Stimulated activated naive B cell treated with anti-CD40 and anti-IgM and Interleukin-4, amounts not matched to agents 10 μg/mL and 1 μg/mL and 100 μg/mL, for 72 hours (primary cell): ENCODE measurements around the gene ARHGAP8.

Source experiments
- ATAC-seq, 2 donors: fragments of 150-1000 bp; cut with Tn5 transposase; replicated peaks; 2 replicates each; pipeline ENCODE4 v1.10.0; 2021; ENCODE audit warnings: moderate library complexity in 1 of 2
- DNase-seq: peaks from one replicate; pipeline ENCODE4 v3.0.0; 2021
- H3K27ac Mint-ChIP-seq: one replicate; pipeline ENCODE4 v1.8.0; 2022; ENCODE audit warnings: mild to moderate bottlenecking, mixed read lengths
- H3K27me3 Mint-ChIP-seq, 2 donors: one replicate each; pipeline ENCODE4 v1.8.0; 2022; ENCODE audit warnings: mixed read lengths in 2 of 2
- H3K36me3 Mint-ChIP-seq, 2 donors: one replicate each; pipeline ENCODE4 v1.8.0; 2022; ENCODE audit warnings: mixed read lengths in 2 of 2, mild to moderate bottlenecking in 1 of 2
- H3K4me1 Mint-ChIP-seq, 2 donors: one replicate each; pipeline ENCODE4 v1.8.0; 2022; ENCODE audit warnings: mixed read lengths in 2 of 2, mild to moderate bottlenecking in 1 of 2
- H3K4me3 Mint-ChIP-seq, 2 donors: one replicate each; pipeline ENCODE4 v1.8.0; 2022; ENCODE audit warnings: mild to moderate bottlenecking in 2 of 2, mixed read lengths in 2 of 2, moderate library complexity in 1 of 2
- H3K9me3 Mint-ChIP-seq, 2 donors: one replicate each; pipeline ENCODE4 v1.8.0; 2022; ENCODE audit warnings: mixed read lengths in 2 of 2, mild to moderate bottlenecking in 1 of 2

The ARHGAP8 gene

DNA sequence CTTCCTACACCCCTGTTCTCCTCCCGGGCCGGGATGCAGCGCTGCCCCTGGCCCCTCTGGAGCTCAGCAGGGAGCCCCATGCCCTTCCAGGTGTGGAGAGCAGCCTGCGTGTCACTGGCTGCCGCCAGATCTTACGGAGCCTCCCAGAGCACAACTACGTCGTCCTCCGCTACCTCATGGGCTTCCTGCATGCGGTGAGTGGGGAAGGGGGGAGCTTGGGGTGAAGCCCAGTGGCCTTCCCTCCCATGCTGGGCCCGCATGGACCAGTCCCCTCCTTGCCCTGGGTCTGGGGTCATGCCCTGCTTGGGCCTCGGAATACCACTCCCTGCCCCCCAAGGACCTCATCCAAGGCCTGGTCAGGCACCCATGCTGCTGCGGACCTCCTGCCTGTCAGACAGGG is 107.3 kb downstream of the ARHGAP8 start:
- ATAC-seq (no peak), DNase-seq (no peak)
- Mint-ChIP-seq H3K4me3 (no peak overlapping the region), H3K27me3 (peaks cover 5 to 9% of the 10 kb centered on the region in 2 donors), H3K36me3 (no peaks in the 10 kb centered on the region), H3K4me1 (no peaks in the 10 kb centered on the region), H3K27ac (no peak overlapping the region), H3K9me3 (no peaks in the 10 kb centered on the region)

DNA sequence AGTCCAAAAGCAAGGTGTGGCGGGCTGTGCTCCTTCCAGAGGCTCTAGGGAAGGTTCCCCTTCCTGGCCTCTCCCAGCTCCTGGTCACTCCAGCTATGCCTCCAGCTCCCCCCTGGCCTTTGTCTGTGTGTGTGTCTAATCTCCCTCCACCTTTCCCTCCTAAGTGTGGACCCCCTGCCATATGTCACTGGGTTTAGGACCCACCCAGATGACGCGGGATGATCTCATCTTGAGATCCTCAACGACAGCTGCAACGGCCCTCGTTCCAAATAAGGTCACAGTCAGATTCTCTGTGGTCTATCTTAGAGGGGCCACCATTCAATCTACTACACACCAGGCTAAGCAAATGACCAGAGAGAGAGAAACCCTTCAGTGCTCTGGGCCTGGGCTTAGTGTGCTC is 107.9 kb downstream of the ARHGAP8 start:
- Mint-ChIP-seq H3K27me3 (peaks cover 5 to 9% of the 10 kb centered on the region in 2 donors), H3K27ac (no peak overlapping the region), H3K4me3 (no peak overlapping the region), H3K4me1 (no peaks in the 10 kb centered on the region), H3K9me3 (no peaks in the 10 kb centered on the region), H3K36me3 (no peaks in the 10 kb centered on the region)
- no peak for DNase-seq
- ATAC-seq = no peak

DNA sequence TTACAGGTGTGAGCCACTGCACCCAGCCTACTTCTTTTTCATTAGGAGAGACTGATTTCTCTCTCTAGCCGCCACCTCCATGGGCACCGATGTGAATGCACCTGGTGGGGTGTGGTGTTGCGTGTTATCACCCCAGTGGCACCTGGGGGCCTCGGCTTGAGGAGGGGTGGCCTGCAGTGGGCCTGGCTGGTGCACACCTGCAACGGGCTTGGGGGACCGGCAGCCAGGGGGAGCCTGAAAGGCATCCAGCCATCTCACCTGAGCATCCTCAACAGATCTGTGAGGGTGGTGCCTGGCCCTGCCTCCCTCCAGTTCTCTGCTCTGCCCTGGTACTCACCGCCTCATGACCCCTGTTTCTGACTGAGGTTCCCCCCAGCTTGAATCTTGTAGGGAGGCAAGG is 108.9 kb downstream of the ARHGAP8 start:
- Mint-ChIP-seq H3K9me3 (no peaks in the 10 kb centered on the region), H3K4me3 (no peak overlapping the region), H3K27me3 (peaks cover 5 to 9% of the 10 kb centered on the region in 2 donors), H3K27ac (no peak overlapping the region), H3K4me1 (no peaks in the 10 kb centered on the region), H3K36me3 (no peaks in the 10 kb centered on the region)
- DNase-seq = no peak
- ATAC-seq = no peak

DNA sequence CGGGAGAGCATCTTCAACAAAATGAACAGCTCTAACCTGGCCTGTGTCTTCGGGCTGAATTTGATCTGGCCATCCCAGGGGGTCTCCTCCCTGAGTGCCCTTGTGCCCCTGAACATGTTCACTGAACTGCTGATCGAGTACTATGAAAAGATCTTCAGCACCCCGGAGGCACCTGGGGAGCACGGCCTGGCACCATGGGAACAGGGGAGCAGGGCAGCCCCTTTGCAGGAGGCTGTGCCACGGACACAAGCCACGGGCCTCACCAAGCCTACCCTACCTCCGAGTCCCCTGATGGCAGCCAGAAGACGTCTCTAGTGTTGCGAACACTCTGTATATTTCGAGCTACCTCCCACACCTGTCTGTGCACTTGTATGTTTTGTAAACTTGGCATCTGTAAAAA is 109.9 kb downstream of the ARHGAP8 start:
- Mint-ChIP-seq H3K4me3 (no peak overlapping the region), H3K9me3 (peaks cover 0 to 1% of the 10 kb centered on the region in 2 donors), H3K36me3 (no peaks in the 10 kb centered on the region), H3K27ac (no peak overlapping the region), H3K4me1 (no peaks in the 10 kb centered on the region), H3K27me3 (peaks cover 7 to 10% of the 10 kb centered on the region in 2 donors)
- DNase-seq (no peak), ATAC-seq (no peak)

DNA sequence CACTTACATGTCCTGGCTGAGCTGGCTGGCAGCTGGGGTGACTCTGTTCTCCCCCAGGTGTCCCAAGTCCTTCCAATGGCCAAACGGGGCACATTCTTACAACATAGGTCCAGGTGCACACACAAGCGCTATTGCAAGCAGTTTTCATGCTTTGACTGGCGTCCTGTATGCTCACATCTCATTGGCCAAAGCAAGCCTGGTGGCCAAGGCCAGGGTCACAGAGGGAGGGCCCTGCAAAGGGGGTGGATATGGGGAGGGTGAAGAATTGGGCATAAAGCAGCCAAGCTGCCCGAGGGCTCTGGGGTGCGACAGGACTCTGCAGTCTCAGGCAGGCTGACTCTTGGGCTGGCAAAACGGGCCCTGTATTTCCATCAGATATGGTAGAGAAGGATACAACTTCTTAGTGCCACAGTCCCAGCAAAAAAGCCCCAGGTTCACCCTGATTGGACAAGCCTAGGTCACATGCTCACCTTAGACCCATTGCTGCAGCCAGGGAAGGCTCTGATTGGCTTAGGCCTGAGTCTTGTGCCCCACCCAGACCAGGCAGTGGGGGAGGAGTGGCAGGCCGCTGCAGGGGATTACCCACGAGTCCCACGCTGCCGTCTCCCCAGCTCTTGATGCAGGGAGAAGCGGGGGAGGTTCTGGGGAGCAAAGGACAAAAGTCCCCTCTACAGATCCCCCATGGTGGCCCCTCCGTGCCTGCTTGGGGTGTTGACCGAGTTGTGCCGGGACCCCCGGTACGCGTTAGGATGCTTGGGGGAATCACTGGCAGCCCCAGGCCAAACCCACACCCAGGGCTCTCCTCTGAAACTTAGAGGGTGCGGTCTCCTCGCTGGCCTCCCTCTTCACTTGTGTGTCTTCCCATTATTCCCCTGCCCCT is 110.8 kb downstream of the ARHGAP8 start:
- H3K27ac Mint-ChIP-seq = no peak overlapping the region
- H3K4me1 Mint-ChIP-seq = no peaks in the 10 kb centered on the region
- H3K9me3 Mint-ChIP-seq = peaks cover 0 to 1% of the 10 kb centered on the region in 2 donors
- peaks cover 5 to 12% of the 10 kb centered on the region in 2 donors for H3K27me3 Mint-ChIP-seq
- no peaks in the 10 kb centered on the region for H3K36me3 Mint-ChIP-seq
- no peak overlapping the region for H3K4me3 Mint-ChIP-seq
- no peak for ATAC-seq
- DNase-seq = no peak

DNA sequence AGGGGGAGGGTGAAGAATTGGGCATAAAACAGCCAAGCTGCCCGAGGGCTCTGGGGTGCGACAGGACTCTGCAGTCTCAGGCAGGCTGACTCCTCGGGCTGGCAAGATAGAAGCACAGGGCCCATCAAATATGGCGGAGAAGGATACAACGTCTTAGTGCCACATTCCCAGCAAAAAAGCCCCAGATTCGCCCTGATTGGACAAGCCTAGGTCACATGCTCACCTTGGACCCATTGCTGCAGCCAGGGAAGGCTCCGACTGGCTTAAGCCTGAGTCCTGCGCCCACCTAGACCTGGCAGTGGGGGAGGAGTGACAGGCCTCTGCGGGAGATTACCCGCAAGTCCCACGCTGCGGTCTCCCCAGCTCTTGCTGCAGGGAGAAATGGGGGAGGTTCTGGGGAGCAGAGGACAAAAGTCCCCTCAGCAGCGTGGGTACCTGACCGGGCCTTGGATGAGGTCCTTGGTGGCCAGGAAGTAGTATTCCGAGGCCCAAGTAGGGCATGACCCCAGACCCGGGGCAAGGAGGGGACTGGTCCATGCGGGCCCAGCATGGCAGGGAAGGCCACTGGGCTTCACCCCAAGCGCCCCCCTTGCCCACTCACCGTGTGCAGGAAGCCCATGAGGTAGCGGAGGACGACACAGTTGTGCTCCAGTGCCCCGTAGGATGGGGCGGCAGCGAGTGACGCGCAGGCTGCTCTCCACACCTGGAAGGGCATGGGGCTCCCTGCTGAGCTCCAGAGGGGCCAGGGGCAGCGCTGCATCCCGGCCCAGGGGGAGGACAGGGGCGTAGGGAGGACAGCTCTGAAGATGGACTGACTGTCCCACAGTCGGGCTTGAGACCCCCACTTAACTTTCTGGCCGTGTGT is 113.0 kb downstream of the ARHGAP8 start:
- DNase-seq (no peak), ATAC-seq (no peak)
- Mint-ChIP-seq H3K36me3 (no peaks in the 10 kb centered on the region), H3K27ac (no peak overlapping the region), H3K4me1 (no peaks in the 10 kb centered on the region), H3K27me3 (peaks cover 7 to 17% of the 10 kb centered on the region in 2 donors), H3K9me3 (peaks cover 0 to 1% of the 10 kb centered on the region in 2 donors), H3K4me3 (no peak overlapping the region)

DNA sequence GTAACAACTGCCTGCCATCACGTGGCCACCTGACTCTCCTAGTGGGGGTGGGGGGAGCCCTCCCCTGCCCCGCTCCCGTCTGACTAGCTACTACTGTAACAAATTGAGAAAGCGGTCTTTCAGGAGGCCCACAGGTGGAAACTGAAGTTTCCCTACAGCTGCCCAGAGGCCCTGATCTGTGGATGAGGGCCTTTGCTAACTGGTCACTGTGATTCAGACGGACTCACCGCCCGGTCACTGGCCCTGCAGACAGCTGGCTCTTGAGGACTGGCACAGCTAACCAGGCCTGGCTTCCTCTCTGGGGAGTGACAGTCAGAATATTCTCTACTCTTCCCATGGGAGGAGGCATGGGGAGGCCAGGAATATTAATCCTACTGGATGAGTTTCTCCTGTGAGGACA is 116.8 kb downstream of the ARHGAP8 start:
- Mint-ChIP-seq H3K27ac (no peak overlapping the region), H3K36me3 (no peaks in the 10 kb centered on the region), H3K4me3 (no peak overlapping the region), H3K9me3 (peaks cover 0 to 7% of the 10 kb centered on the region in 2 donors), H3K4me1 (no peaks in the 10 kb centered on the region), H3K27me3 (peaks cover 5 to 12% of the 10 kb centered on the region in 2 donors)
- no peak for DNase-seq
- no peak for ATAC-seq

DNA sequence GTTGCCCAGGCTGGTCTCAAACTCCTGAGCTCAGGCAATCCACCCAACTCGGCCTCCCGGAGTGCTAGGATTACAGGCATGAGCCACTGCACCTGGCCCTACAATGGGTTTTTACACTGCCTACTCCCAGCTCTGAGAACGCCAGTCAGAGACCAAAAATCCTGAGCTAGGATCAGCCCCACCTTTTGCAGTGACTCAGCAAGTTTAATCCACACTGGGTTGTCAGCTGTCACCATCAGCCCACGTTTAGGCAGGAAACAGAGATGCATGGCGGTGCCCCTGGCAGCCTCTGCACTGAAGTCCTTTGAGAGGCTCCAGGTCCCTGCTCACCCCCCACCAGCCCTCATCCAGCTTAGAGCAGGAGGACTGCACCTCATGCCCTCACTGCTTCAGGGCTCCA is 117.6 kb downstream of the ARHGAP8 start:
- ATAC-seq = no peak

DNA sequence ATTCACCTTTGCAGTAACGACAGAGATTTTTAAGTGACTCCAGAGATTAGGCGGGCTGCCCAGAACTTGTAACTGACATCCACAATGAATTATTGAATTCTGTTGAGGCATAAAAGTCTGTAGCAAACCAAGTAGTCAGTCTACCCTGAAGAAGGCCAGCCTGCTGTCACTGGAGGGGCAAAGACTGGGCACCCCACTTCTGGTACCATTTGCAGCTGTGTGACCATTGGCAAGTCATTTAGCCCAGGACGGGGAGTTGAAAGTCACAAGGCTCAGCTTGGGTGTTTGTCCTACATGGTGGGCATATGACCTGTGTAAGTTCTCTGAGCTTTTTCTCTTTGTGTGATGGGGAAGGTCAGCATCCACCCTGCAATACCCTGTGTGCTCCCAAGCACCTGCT is 119.4 kb downstream of the ARHGAP8 start:
- Mint-ChIP-seq H3K27ac (no peak overlapping the region), H3K27me3 (peaks cover 5 to 12% of the 10 kb centered on the region in 2 donors), H3K9me3 (peaks cover 7 to 11% of the 10 kb centered on the region in 2 donors), H3K36me3 (no peaks in the 10 kb centered on the region), H3K4me1 (no peaks in the 10 kb centered on the region), H3K4me3 (no peak overlapping the region)
- DNase-seq (no peak), ATAC-seq (no peak)

More for the DNA sequence above, 117.6 kb downstream of the ARHGAP8 start:
- DNase-seq = no peak
- H3K36me3 Mint-ChIP-seq = no peaks in the 10 kb centered on the region
- H3K4me3 Mint-ChIP-seq = no peak overlapping the region
- peaks cover 5 to 12% of the 10 kb centered on the region in 2 donors for H3K27me3 Mint-ChIP-seq
- H3K27ac Mint-ChIP-seq = no peak overlapping the region
- H3K4me1 Mint-ChIP-seq = no peaks in the 10 kb centered on the region
- H3K9me3 Mint-ChIP-seq = peaks cover 0 to 7% of the 10 kb centered on the region in 2 donors

DNA sequence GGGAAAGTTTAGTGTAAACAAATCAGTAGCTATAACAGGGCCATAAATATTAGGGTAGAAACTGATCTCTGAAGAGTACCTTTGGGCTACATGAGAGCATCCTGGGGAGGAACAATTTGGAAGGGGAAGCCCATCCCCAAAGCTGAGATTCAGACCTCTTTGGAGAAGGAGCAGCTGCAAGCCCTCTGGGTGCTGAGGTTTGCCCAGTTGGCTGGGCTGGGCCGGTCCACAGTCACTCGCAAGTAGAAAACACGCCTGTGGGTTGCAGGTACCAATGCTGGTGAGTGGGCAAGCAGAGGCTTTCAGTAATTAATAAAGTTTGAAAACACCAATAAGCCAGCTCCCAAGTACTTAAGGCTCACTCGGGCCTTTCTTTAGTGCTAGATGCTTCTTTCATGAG is 124.5 kb downstream of the ARHGAP8 start:
- H3K4me1 Mint-ChIP-seq = no peaks in the 10 kb centered on the region
- H3K27ac Mint-ChIP-seq = no peak overlapping the region
- H3K36me3 Mint-ChIP-seq = no peaks in the 10 kb centered on the region
- H3K27me3 Mint-ChIP-seq = no peaks in the 10 kb centered on the region
- ATAC-seq (no peak), DNase-seq (no peak)
- H3K9me3 Mint-ChIP-seq = peaks cover 5 to 9% of the 10 kb centered on the region in 2 donors
- H3K4me3 Mint-ChIP-seq = no peak overlapping the region

DNA sequence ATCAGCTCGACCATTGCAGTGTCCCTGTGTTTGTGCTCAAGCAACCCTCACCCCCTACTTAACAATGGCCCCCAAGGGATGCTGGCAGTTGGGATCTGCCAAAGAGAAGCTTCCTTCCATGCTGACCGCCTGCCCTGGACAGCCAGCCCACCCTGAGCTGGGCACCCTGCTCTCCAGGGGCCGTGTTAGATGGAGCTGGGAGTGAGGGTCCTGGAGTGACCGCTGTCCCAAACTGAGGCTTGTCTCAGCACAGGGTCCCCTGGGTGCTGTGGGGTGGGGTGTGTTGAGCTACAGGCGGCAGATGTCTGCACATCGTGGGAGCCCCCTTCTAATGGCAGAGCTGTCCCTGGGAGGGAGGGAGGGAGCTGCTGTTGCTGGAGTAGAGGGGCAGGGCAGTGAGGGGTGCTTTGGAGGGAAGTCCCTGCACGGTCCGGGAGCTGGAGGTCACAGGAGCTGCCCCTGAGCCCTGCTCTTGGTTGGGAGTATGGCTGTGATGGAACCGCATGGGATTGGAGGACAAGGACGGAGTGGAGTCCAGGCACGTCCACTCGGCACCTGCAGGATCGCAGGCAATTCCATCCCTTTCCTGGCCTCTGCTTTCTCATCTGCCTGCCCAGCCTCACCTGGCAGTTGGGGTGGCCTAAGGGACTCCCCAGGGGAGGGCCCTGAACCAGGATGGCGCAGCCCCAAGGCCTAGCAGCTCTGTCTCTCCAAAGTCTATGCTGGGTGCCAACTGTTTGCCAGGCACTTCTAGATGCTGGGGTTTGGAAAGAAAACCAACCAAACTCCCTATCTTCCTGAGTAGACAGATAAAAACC is 126.3 kb downstream of the ARHGAP8 start:
- Mint-ChIP-seq H3K27ac (no peak overlapping the region), H3K4me1 (no peaks in the 10 kb centered on the region), H3K36me3 (no peaks in the 10 kb centered on the region), H3K9me3 (peaks cover 4 to 9% of the 10 kb centered on the region in 2 donors), H3K4me3 (no peak overlapping the region), H3K27me3 (no peaks in the 10 kb centered on the region)
- no peak for ATAC-seq
- DNase-seq = no peak

DNA sequence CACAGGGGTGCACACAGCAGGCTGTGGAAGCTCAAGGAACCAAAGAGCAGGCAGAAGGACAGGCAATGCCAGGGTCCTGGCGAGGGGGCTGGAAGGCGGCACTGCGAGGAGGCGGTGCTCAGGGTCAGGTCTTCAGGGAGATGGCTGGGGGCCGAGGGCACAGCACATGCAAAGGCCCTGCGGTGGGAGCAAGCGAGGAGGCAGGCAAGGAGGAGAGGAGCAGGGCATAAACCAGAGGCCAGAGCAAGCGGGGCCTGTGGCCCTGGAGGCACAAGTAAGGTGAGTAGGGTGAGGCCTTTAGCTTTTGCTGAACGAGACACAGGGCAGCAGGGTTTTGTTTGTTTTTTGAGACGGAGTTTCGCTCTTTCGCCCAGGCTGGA is 126.9 kb downstream of the ARHGAP8 start:
- Mint-ChIP-seq H3K27me3 (no peaks in the 10 kb centered on the region), H3K9me3 (peaks cover 4 to 9% of the 10 kb centered on the region in 2 donors), H3K4me3 (no peak overlapping the region), H3K36me3 (no peaks in the 10 kb centered on the region), H3K4me1 (no peaks in the 10 kb centered on the region), H3K27ac (no peak overlapping the region)
- DNase-seq = no peak
- ATAC-seq = no peak

DNA sequence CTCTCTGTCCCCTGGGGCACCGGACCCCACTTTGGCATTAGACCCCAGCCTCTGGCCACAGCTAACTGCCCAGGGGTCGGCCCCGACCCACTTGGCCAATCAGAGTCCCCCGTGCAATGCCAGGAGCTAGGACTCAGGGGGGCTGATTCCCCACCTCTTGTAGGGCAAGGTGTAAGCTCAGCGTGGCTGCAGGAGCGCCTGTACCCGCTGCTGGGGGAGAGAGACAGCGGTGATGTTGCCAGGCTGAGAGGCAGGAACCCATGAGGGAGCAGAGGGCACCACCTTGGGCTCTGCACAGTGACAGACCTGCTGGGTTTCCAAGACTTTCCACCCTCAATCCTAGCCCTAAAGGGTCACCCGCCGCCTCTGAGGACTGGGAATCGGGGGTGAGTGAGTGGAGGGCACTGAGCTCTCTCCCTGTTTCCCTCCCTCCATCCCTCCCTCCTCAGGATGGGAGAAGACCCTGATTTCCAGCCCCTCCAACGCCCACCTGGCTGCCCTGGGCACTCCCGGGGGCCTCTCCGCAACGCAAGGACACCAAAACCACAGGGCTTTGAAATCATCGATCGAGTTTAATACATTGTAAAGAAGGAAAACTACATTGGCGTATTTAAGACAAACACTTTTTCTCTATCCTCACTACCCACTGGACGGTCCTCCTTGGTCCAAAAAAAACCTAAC is 128.4 kb downstream of the ARHGAP8 start:
- no peaks in the 10 kb centered on the region for H3K27me3 Mint-ChIP-seq
- H3K4me3 Mint-ChIP-seq = no peak overlapping the region
- DNase-seq = no peak
- no peak for ATAC-seq
- H3K9me3 Mint-ChIP-seq = peaks cover 4 to 7% of the 10 kb centered on the region in 2 donors
- H3K36me3 Mint-ChIP-seq = no peaks in the 10 kb centered on the region
- no peaks in the 10 kb centered on the region for H3K4me1 Mint-ChIP-seq
- no peak overlapping the region for H3K27ac Mint-ChIP-seq

DNA sequence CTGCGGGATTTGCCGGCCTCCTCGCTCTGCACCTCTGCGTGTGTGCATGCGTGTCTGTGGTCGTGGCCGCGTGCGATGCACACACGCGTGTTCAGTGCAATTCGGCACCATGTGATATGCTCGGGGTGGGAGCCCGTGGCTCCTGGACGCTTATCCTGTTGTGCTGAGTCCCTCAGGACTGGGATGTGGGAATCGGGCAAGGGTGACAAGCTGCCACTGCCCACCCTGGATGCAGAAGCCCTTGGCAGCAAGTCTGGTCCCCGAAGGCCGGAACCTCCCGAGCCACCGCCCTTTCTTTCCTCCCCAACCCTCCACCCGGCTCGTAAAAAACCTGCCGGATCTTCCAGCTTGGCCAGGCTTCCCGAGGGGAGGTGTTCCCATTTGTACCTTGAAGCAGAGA is 129.2 kb downstream of the ARHGAP8 start:
- H3K27ac Mint-ChIP-seq = no peak overlapping the region
- no peak for ATAC-seq
- no peaks in the 10 kb centered on the region for H3K4me1 Mint-ChIP-seq
- H3K27me3 Mint-ChIP-seq = peaks cover 0 to 3% of the 10 kb centered on the region in 2 donors
- peaks cover 1 to 3% of the 10 kb centered on the region in 2 donors for H3K9me3 Mint-ChIP-seq
- H3K4me3 Mint-ChIP-seq = no peak overlapping the region
- no peak for DNase-seq
- H3K36me3 Mint-ChIP-seq = no peaks in the 10 kb centered on the region
